HG03442 (cell line): ENCODE measurements around the gene DSEL.

Experiments
- ATAC-seq: cut with Tn5 transposase; IDR thresholded peaks from one replicate; pipeline ENCODE4 v1.9.1; 2021; ENCODE audit warnings: mild to moderate bottlenecking, moderate library complexity; ENCODE audit not compliant: unreplicated experiment

Gene DSEL

DNA sequence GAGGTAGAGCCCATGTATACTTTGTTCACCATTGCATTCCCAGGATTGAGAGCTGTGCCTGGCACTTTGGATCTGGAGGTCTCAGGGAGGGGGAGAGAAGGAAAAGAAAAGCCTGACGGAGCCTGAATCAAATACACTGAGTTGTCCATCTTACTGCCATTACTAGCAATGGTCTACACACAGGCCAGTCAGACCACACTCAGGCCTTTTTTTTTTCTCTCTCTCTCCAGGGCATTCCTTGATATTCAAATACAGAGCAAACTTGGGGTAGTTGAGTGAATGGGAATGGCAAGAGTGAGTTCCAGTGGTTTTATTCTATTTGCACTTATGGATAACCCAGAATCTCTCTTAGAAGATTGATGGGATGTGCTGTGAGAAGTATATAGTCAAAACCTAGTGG is 11.8 kb downstream of the DSEL start:
- no peak for ATAC-seq

DNA sequence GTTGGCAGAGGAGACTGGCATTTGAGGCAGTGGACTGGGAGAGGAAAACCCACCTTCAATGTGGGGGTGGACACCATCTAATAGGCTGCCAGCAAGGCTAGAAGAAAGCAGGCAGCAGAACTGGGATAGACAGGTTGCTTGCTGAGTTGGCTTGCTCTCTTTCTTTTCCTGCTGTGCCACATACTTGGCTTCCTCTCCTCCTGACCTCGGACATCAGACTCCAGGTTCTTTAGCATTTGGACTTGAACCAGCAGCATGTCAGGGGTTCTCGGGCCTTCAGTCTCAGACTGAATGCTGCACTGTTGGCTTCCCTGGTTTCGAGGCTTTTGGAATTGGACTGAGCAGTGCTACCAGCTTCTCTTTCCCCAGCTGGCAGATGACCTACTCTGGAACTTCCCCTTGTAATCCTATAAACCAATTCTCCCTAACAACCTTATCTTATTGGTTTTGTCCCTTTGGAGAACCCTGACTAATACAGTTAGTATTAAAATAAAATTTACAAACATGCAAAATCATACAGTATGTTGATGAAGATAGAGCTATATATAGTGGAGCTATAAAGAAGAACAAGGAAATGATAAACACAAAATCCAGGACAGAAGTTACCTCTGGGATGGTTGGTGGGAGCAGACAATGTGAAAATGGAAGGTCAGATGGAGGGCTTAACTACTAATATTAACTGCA is 15.9 kb downstream of the DSEL start:
- ATAC-seq, result no peak

DNA sequence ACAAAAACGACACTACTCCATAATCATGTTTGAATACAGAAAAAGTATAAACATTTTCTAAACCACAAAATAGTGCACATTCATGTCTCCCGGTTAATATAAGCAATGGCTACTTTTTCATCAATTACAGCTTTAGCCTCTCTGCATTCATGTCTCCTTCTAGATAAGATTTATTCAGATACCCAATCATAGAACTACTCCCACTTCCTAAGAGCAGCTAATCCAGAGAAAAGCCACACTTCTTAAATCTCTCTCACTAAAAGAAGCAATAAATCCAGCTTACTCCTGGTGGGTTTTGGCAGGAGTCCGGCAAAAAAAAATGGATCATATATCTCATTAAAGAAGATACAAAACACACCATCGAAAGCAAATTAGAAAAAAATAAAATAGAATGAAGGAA is 20.1 kb downstream of the DSEL start:
- ATAC-seq, result no peak

DNA sequence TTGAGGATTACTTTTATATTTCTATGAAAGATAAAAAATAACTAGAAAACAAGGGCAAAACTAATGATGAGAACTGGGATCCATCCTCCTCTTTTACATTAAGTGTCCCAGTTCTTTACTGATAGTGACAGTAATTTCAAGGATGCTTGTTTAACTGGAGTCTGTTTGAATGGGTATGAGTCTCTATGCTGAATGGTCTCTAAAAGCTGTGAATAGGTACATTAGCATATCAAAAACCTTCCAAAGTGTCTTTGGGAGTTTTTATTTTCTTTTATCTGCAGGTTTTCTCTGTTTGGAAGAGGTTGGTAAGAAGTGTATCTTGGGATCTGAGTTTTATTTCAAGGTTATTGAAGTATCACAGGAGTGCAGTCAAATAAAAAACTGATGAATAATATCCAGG is 30.0 kb downstream of the DSEL start:
- ATAC-seq, result no peak

DNA sequence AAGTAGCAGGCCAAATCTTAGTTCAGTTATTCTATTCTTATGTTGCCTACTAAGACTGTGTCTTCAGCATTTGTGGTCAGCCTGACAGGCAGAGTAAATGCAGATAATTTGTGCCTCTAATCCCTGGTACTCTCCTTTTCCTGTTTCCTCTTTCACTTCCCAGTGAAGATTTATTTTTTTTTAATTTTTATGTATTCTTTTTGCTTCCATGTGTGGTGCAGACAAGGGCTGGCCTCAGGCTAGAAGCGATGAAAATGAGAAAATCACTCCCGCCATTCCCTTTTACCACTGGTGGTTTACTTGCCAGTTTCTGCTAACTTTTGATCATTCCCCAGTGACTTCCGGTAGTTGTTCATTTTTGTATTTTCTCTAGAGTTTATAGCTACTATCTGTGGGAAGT is 30.9 kb downstream of the DSEL start:
- no peak for ATAC-seq

DNA sequence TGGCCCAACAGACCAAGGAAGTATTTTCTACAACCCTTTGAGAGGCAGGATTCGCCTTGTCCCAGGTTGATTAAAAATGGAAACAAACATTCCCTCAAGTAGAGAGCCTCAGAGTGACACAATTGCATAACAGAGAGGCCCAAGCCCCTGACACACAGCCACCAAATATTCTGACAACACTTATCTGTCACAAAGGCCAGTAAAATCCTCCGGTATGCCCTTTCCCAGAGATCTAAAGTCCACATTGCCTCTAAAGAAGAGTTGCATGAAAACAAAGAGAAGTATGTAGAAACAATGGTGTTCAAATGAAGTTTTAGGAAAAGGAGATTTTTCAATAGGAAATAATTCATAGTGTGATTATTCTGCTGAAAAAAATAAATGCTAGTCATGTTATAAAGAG is 32.1 kb downstream of the DSEL start:
- no peak for ATAC-seq

DNA sequence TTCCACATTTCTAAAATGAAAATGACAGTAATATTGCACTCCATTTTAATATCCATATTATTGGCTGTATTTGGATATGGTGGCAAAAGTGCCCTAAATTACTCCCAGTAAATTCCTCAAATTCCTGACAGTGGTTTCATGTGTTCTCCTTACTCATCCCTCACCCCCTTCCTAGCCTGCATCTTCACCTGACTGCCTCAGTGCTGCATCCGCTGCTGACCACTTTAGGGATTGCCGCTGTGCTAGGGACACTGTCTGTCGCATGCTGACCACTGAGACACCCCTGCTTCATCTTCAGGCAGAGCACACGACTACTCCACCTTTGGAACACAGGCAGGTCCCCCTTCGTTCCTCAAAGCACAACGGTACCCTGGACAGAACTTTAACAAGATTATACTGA is 32.6 kb downstream of the DSEL start:
- no peak for ATAC-seq

DNA sequence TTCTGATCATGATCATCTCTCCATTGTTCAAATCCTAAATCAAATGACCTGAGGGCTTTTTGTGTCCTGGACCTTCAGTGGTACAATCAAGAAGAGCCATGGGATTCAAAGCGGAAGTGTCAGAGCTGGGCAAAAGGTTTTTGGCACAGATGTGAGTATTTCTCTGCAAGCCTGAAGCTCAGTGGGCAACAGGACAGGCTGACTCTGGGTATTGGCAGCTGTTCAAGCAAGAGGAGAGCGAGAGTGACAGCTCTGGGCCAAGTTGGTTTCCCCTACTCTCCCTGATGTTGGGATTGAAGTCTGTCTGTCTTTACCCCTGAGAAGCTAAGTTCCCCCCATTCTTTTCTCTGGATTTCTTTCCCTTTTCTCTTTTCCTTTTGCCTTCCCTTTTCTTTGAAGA is 33.3 kb downstream of the DSEL start:
- no peak for ATAC-seq

DNA sequence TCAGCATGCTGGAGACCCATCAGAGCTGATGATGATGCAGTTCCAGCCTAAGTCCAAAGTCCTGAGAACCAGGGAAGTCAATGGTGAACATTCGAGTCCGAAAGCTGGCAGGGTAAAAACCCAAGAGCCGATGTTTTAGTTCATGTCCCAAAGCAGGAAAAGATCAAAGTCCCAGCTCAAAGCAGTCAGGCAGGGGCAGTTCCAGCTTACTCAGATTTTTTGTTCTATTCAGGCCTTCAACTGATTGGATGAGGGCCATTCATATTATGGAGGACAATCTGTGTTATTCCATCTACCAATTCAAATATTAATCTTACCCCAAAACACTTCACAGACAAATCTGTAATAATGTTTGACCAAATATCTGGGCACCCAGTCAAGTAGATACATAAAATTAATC is 38.3 kb downstream of the DSEL start:
- no peak for ATAC-seq

DNA sequence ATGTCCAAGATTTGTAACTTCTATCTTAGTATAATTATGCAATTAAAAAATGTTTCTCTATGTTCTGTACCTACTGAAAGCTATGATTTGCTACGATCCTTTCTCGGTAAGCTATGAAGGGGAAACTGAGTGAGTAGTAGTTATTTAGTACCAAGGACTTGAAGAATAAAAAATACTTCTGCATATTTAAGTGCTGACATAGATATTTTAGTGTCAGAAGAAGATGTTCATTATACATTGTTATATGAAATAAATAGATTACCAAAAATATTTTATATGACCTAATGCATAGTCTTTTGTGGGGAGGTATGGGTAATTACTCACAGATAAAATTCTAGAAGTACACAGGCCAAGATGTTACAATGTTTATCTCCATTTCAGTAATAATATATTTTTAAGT is 39.0 kb downstream of the DSEL start:
- no peak for ATAC-seq

DNA sequence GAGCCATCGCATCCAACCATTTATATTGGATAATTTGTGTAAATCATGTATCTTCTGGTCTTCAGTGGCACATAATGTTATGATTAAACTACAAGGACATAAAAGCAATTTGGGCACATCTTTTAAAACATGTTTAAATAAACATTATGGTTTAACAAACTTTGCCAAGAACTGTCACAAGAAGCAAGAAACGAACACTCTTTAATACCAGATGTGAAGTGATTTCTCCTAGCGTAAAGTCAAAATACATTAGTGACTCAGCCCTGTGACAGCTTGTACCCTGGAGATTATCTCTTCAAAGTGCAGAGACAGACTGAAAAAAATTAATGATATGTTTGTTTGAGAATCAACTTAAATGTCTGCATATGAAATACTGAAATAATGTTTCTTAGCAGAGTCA is 39.9 kb downstream of the DSEL start:
- ATAC-seq, result no peak

DNA sequence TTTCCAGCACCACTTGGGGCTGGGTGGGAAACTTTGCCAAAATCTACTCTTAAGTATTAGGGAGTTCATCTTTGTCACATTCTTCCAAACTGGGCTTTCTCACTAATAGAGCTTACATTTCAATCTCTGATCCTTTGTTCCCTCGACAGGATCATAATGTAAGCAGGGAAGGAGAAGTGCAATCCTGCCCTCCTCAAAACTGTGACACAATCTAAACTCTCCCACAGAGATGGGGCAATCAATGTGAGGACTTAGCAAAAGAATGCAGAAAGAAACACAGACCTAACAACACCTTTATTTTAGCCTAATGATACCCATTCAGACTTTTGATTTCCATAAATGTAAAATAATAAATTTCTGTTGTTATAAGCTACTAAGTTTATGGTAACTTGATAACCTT is 40.8 kb downstream of the DSEL start:
- no peak for ATAC-seq

DNA sequence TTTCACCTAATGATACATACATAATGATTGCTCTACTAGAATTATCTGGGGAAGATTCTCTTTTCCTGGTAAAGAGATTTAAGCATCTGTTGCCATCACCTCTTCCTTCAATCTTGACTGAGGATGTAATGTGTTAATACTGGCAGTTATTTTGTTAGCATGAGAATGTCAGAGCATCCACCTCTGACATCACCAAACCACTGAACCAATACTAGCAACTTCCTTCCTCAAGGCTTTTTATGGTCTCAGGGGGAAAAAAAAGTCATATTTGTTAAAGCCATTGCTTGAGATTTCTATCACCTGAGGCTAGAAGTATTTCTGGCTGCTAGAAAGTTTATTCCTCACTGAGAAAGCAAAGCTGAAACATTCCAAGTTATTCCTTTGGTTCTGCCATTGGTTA is 48.5 kb downstream of the DSEL start:
- ATAC-seq, result no peak

DNA sequence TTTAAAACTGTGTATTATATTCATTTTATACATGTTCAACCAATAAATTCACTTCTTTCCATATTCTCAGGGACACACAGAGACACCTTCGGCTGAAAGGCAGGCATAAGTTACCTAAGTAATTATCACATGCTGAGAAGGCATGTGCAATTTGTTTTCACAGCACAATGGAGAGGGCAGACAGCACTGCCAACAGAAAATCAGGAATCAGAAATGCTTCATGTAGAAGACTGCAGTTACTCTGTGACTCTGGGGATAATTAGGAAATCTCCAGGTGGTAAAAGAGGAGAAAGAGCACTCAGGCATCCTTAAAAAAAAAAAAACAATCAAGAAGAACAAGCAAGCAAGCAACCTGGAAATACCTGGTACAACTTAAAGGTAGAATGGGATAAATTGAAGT is 49.3 kb downstream of the DSEL start:
- ATAC-seq, result no peak

DNA sequence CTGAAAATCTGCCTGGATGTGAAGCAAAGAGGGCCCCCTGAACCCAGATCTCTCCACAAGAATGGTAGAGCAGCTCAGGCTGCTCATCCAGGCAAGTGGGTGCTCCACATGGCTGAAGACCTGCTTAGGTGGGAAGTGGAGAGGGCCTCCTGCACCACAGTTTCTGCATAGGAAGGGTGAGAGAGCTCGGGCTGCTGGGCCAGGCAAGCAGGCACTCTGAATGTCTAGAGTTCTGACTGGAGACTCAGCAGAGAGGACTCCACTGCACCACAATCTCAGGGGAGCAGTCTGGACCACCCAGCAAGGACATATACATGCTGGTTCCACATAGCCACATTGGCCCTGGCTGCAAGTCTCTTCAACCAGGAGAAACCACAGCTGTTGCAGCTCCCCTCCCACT is 52.0 kb downstream of the DSEL start:
- no peak for ATAC-seq

DNA sequence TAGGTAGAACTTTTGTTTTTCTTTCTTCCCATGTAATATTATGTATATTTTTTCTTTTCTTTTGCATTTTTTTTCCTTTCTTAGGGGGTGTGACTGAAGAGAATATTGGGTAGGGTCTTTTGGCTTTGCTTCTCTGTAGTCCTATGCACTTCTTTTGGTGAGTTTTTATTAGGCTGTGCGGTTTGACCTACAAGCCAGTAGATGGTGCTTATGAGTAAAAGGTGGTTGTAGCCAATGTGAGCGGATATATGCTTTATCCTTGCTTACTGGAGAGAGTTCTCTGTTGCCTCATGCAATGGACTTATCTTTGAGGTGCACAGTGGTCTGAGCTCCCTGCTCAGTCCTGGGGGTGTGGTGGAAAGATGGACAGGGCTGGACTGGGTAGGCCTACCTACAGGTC is 52.7 kb downstream of the DSEL start:
- no peak for ATAC-seq

DNA sequence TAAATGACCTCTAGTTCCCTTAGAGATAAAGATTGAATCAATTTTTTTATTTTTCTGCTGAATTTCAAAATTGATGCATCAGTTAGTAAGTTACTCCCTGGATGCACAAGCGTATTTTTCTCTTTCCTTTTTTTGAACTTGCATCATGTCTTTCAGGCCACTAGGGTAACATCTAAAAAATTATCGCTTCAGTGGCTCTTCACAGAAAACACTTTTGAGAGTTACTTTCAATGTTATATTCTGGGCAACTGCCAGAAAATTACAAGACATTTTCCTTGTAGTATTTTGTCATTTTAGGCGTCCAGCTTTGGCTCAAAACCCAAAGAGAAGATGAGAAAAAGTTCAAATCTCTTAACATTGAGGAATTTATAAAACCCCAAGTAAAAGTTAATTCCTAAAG is 59.8 kb downstream of the DSEL start:
- ATAC-seq, result no peak
